Adipose tissue (tissue), 3 donors: Measurements from ENCODE around the gene SMC1B. TPM values are rescaled to one million over a fixed set of nuclear protein-coding genes. Genes with fewer than 3 reads are reported as not detected.
"Not testable (repeated sequence)": the region's sequence is repeated elsewhere in the genome, so short reads cannot be mapped to it uniquely, and the experiment has no call there.

Experiments used
- H3K27ac ChIP-seq: one replicate; pipeline ENCODE4 v1.5.1; 2013; ENCODE audit warnings: low read depth, low read length
- WGBS, 3 donors: extraction: QIAGEN DNeasy Blood & Tissue Kit; methylation state at CpG; one replicate each; pipeline ENCODE4 v1.1.7; 2013; 5-methylcytosine and 5-hydroxymethylcytosine counted together
- polyA plus RNA-seq, 3 donors: library from polyadenylated mRNA; stranded (reverse); fragments of 200-250 nt; gene quantifications; one replicate each; pipeline ENCODE4 v1.2.3, GENCODE V29; 2013
- donor health status: healthy with polysubstance abuse.
- donor health status: Bipolar disorder and iron deficiency.
- donor health status: healthy.

The SMC1B gene
- polyA plus RNA-seq, 3 donors: 0.01 to 0.02 TPM; not detected in 1

- no peak overlapping the region for H3K27ac ChIP-seq
- 14 to 77% (median 26%) methylated on average over 1 of the region's 1 CpG for WGBS, 3 donors
These were observed 36.7 kb downstream of the SMC1B start for GRCh38 chr22:45376703-45377102.

- 79 to 95% (median 93%) methylated on average over 3 of the region's 3 CpGs for WGBS, 3 donors
These were observed 37.4 kb downstream of the SMC1B start for GRCh38 chr22:45376009-45376408.

DNA sequence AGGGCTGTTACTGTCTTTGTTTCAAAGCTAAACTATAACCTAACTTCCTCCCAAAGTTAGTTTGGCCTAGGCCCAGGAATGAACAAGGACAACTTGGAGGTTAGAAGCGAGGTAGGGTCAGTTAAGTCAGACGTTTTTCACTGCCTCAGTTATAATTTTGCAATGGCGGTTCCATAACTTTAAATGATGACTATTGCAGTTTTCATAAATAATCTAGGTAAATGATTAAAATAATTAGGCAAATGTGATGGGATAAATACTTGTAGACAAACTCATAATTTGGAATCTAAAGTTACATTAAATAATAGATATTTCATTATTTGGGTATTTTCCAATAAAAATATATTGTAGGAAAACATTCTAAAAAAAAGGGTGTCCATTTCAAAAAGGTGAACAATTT lies 39.8 kb downstream of the SMC1B start:
- not testable (repeated sequence) for H3K27ac ChIP-seq
- WGBS, 3 donors: 74 to 89% (median 86%) methylated on average over 3 of the region's 3 CpGs

More at GRCh38 chr22:45376009-45376408, 37.4 kb downstream of the SMC1B start:
- no peak overlapping the region for H3K27ac ChIP-seq

DNA sequence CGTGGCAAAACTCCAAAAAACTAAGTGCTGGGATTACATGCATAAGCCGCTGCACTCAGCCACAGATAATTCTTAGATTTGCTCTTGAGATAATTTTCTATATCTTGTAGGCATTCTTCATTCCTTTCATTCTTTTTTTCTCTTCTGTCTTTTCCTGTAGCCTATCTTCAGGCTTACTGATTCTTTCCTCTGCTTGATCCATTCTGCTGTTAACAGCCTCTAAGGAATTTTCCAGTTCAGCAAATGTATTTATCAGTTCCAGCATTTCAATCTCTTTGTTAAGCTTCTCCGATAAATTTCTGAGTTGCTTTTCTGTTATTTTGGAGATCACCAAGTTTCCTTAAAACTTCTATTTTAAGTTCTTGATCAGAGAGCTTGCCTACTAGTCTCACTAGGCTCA lies 46.7 kb downstream of the SMC1B start:
- WGBS, 3 donors: 81 to 89% (median 89%) methylated on average over 3 of the region's 3 CpGs
- no peak overlapping the region for H3K27ac ChIP-seq

DNA sequence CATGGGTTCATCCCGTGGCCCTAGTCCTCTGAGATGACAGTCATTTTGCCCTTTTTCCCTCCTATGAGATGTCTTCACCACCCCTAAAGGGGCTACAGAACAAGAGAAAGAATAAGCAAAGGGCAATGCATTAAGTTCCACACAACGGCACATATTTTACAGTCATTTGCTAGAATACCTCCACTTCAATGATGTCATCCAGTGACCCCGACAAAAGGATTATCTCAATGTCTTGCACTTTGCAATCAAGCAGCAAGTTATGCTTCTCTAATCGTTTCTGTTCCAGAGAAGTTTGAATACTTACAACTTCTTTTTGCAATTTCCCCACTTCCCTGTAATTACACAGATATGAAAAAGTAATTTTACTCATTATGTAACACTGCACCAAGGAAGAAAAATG lies 53.8 kb downstream of the SMC1B start:
- H3K27ac ChIP-seq: no peak overlapping the region
- 53 to 66% (median 58%) methylated on average over 4 of the region's 4 CpGs for WGBS, 3 donors

GRCh38 chr22:45358127-45358526 lies 55.3 kb downstream of the SMC1B start:
- 96 to 100% (median 98%) methylated on average over 1 of the region's 1 CpG for WGBS, 3 donors
- no peak overlapping the region for H3K27ac ChIP-seq

DNA sequence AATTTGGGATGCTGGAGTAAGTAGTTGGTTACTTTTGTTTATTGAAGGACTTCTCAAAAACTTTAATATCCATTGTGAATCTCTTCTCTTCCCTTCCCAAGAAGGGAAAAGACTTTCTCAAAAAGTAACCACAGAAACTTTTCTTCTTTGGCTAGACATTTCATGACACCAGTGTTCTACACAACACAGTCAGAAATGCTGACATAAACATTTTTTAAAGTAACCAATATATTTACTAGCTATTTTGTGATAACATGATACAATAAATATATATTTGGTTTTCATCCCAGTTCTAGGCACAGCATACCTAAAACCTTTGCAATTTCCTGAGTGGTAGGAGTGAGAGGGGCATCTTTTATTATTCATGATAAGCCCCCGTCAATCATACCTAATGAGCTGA lies 55.9 kb downstream of the SMC1B start:
- no peak overlapping the region for H3K27ac ChIP-seq
- WGBS, 3 donors: 96 to 100% (median 100%) methylated on average over 1 of the region's 1 CpG

DNA sequence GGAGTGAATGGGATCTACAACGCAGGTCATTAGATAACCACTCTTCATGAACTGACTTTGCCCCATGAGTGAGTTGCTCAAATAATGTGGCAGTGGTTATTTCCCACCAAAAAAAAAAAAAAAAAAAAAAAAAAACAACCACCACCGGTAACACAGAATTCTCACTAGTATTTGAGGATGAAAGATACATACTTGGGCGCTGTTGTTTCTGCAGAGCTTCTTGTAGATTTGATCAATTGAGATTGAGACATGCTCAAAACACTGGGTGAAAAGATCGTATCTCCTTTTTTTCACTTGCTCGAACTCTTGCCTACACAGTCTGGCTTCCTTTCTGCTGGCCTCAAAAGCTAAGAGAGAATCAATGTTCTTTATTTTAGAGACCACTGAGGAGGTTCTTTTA lies 59.6 kb downstream of the SMC1B start:
- WGBS, 3 donors: 87 to 95% (median 94%) methylated on average over 5 of the region's 5 CpGs
- H3K27ac ChIP-seq: no peak overlapping the region

GRCh38 chr22:45352757-45353156 lies 60.6 kb downstream of the SMC1B start:
- WGBS, 3 donors: 82 to 94% (median 89%) methylated on average over 5 of the region's 5 CpGs
- H3K27ac ChIP-seq: not testable (repeated sequence)

- H3K27ac ChIP-seq: no peak overlapping the region
- WGBS, 3 donors: 94 to 100% (median 97%) methylated on average over 1 of the region's 1 CpG
These were observed 61.4 kb downstream of the SMC1B start for GRCh38 chr22:45351956-45352355.

GRCh38 chr22:45349916-45350315 lies 63.5 kb downstream of the SMC1B start:
- WGBS, 3 donors: 96% methylated on average over 3 of the region's 3 CpGs
- no peak overlapping the region for H3K27ac ChIP-seq

GRCh38 chr22:45344334-45344733 lies 69.1 kb downstream of the SMC1B start:
- no peak overlapping the region for H3K27ac ChIP-seq
- 61 to 69% (median 69%) methylated on average over 5 of the region's 5 CpGs for WGBS, 3 donors

GRCh38 chr22:45343143-45343542 lies 70.3 kb downstream of the SMC1B start:
- WGBS, 3 donors: 83 to 96% (median 86%) methylated on average over 8 of the region's 8 CpGs

GRCh38 chr22:45341498-45341897 lies 71.9 kb downstream of the SMC1B start:
- H3K27ac ChIP-seq: no peak overlapping the region
- 56 to 71% (median 59%) methylated on average over 6 of the region's 6 CpGs for WGBS, 3 donors

More at GRCh38 chr22:45343143-45343542, 70.3 kb downstream of the SMC1B start:
- H3K27ac ChIP-seq: no peak overlapping the region

GRCh38 chr22:45340323-45340722 lies 73.1 kb downstream of the SMC1B start:
- no peak overlapping the region for H3K27ac ChIP-seq
- 78 to 90% (median 80%) methylated on average over 8 of the region's 8 CpGs for WGBS, 3 donors

DNA sequence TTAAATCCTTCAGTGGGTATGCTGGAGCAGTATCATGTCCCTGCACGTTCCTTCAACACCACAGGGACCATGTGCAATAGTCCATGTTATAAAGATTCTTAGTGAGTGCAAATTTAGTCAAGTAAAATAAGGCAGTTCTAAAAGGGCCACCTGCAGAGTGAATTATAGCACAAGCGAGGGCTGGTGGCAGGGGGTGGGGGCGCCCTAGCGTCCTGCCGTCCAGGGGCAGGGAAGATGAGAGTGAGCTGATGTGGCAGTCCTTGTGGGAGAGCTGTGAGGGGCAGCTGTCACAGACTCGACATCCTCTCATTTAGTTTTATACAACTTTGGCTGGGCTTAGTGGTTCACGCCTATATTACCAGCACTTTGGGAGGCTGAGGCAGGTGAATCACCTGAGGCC lies 74.6 kb downstream of the SMC1B start:
- no peak overlapping the region for H3K27ac ChIP-seq
- 87 to 93% (median 92%) methylated on average over 7 of the region's 7 CpGs for WGBS, 3 donors

- H3K27ac ChIP-seq: no peak overlapping the region
- 79 to 87% (median 81%) methylated on average over 9 of the region's 9 CpGs for WGBS, 3 donors
These were observed 75.9 kb downstream of the SMC1B start for GRCh38 chr22:45337536-45337935.

DNA sequence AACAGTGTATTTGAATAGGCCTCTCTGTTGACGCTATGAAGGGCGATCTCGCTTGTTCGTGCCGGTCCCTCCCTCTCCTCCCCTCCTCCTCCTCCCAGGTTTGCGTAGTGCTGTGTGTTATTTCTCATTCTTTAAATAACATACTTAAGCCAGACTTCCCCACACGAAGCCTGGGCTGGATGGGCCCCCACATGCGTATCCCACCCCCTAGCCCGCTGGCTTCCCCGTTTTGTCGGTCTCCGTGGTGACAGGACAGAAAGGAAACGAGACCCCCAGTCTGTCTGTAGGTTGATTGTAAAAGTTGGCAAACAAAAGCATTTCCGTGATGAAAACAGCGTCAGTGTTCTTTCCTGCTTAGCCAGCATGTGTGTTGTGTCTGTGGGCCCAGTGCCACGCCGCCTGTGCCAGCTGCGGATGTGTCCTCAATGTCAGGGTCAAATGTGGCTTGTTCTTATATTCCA lies 76.4 kb downstream of the SMC1B start:
- WGBS, 3 donors: 31 to 40% (median 31%) methylated on average over 18 of the region's 18 CpGs

GRCh38 chr22:45335854-45336522 lies 77.4 kb downstream of the SMC1B start:
- H3K27ac ChIP-seq: no peak overlapping the region
- 84 to 93% (median 85%) methylated on average over 29 of the region's 29 CpGs for WGBS, 3 donors

More for the DNA sequence above, 76.4 kb downstream of the SMC1B start:
- H3K27ac ChIP-seq: no peak overlapping the region
